ENCODE data around the gene TRAPPC2L. TPM values are rescaled to one million over a fixed set of nuclear protein-coding genes. Genes with fewer than 3 reads are reported as not detected.

TRAPPC2L gene, protein sequence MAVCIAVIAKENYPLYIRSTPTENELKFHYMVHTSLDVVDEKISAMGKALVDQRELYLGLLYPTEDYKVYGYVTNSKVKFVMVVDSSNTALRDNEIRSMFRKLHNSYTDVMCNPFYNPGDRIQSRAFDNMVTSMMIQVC
- total RNA-seq: 36.6 TPM

DNA sequence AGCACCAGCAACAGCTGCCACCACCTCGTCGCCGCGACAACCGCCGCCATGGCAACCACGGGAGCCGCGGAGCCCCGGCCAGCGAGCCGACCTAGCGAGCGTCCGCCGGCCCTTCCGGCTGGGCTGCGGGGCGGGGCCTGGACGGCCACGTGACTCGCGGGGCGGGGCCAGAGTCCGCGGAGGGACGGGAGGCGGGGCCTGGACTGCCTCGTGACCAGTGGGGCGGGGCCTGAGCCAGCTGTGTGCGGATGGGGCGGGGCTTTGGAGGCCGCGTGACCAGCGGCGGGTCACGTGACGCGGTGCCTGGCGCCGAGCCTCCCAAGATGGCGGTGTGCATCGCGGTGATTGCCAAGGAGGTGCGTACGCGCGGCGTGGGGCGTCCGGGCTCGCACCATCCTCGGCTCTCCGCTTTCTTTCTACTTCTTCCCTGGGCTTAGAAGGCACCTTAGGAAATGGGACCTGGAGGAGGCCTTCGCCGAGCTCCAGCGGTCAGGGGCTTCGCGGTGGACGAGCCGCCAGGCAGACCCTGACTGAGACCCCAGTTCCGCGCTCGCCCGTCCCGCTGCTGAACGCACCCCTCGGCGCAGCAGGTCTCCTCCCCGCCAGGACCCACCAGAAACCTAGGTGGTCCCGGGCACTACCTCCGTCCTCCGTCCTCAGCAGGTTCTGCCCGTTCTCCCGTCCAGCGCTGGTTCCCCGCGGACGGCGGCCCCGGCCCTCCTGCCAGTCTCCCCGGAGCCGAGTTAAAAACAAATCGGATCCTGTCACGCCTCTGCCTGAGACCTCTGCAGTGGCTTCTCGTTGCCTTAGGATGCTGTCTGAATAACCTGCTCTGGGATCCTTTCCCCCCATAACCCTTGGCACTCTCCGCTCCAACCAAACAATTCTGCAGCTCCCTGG, at the start of gene TRAPPC2L, which contains the start of gene GALNS:
TSS of gene TRAPPC2L (plus strand) at position 300 of the 900 bp plus-strand sequence. CDS start at position 324, 24 bp downstream.
TSS of gene GALNS (minus strand) at position 120 of the 900 bp plus-strand sequence. CDS start at position 50, 70 bp downstream.

DNA sequence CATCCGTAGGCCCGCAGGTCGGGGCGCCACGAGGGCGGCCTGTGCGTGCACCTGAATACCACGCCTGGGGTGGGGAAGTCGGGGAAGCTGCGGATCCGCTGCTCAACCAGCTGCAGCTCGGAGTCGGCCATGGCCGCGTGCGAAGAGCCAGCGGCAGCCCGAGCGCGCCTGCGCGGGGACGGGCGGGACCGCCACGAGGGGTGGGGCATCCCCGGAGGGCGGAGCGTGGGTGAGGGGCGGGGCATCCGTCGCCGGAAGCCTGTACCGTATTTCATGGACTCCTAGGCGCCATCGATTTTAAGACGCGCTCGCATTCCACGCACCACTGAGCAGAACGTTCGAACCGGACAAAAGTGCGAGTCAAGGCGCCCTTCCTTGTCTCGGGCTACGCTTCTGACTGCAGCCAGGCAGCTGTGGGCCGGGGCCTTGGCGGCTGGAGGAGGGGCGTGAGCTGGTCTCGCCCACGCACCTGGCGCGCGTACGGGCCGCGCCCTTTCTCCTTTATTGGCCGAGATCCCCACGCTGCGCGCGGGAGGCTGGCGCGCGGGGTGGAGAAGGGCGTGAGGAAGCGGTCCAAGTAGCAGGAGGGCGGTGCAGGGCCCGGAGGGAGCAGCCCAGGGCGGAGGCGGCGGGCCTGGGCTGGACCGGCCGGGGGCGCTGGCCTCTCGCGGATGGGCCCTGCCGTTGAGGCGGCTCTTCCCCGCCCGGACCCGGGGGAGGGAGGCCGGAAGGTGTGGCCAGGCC, 45.0 kb upstream of the TRAPPC2L start, which contains the start of gene APRT:
TSS of gene APRT (minus strand) at position 160 of the 744 bp plus-strand sequence. CDS start at position 131, 29 bp downstream.

DNA sequence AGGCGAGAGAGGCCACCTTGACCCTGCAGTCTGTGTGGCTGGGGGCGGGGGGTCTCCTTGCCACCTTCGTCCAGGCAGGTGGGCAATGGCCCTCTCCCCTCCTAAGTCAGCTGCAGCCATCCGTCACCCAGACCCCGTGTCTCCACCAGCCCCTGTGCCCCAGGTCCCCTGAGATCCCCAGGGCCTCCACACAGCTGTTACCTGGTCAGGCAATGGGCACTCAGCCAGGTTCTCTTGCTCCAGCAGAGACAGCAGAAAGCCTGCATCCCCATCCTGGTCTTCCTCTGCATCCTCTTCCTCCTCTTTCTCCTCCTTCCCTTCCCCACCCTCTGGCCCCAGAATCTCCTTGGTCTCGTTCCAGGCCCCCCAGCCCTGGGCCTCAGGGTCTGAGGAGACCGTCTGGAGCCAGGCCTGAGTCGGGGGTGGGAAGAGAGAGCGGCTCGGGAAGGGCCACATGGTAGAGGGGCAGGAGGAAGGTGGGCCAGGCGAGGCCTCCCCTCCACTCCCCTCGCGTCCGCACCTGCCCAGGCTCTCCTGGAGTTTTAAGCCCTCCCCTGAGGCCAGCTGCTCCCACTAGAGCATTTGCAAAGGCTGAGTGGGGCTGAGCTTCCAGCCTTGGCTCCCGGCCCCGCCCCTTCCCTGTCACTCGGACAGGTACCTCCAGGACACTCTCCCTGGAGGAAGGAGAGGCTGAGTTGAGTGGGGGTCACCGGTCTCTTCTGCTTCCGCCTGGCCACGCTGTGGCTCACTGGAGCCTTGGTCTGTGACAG, 9.4 kb downstream of the TRAPPC2L start, which contains the start of gene PABPN1L:
TSS of gene PABPN1L (minus strand) at position 510 of the 770 bp plus-strand sequence. CDS start at position 456, 54 bp downstream.

Other genes with a start within 250 kb of the TRAPPC2L start
- not detected for gene IL17C, start 218.6 kb upstream of the TRAPPC2L start, total RNA-seq
- 17.2 TPM for gene CYBA, start 206.1 kb upstream of the TRAPPC2L start, total RNA-seq
- 79.5 TPM for gene MVD, start 194.0 kb upstream of the TRAPPC2L start, total RNA-seq
- gene SNAI3, start 170.6 kb upstream of the TRAPPC2L start, total RNA-seq: not detected
- gene RNF166, start 150.7 kb upstream of the TRAPPC2L start, total RNA-seq: 11.3 TPM
- 13.8 TPM for gene CTU2, start 150.6 kb upstream of the TRAPPC2L start, total RNA-seq
- gene PIEZO1, start 71.9 kb upstream of the TRAPPC2L start, total RNA-seq: 8.5 TPM
- 2.5 TPM for gene CDT1, start 53.3 kb upstream of the TRAPPC2L start, total RNA-seq
- gene APRT, start 45.2 kb upstream of the TRAPPC2L start, total RNA-seq: 13.1 TPM
- 25.4 TPM for gene GALNS, start 180 bp upstream of the TRAPPC2L start, total RNA-seq
- gene PABPN1L, start 9.5 kb downstream of the TRAPPC2L start, total RNA-seq: not detected
- 3.8 TPM for gene CBFA2T3, start 120.1 kb downstream of the TRAPPC2L start, total RNA-seq
- gene ACSF3, start 236.7 kb downstream of the TRAPPC2L start, total RNA-seq: 23.5 TPM